Pancreas (tissue), 10 donors: ENCODE data around the gene CHPF2. TPM values are rescaled to one million over a fixed set of nuclear protein-coding genes. Genes with fewer than 3 reads are reported as not detected.

Source experiments
- ATAC-seq, 4 donors: fragments of 200-7000 bp; cut with Tn5 transposase; one replicate each; pipeline versions ENCODE4 v1.8.0 to v1.9.1; 2020; ENCODE audit warnings: mild to moderate bottlenecking in 4 of 4, moderate library complexity in 4 of 4
- DNase-seq, 6 donors: peaks; one replicate each; pipeline ENCODE4 v3.0.0-alpha.2; 2020
- FAIRE-seq: peaks from 2 replicates; lab custom pipeline; 2012; peaks lifted over from hg19 to GRCh38; lab: Jason Lieb, UNC
- H3K27ac ChIP-seq, 4 donors: fragments of 200-600 bp; sonication (generic); 1 replicate in 3 of 4; 2 replicates in 1 of 4; pipeline versions ENCODE4 v1.5.0 to v1.8.0; 2020
- H3K27me3 ChIP-seq, 4 donors: fragments of 200-600 bp; one replicate each; pipeline ENCODE4 v1.8.0; 2021
- H3K36me3 ChIP-seq, 3 donors: fragments of 200-600 bp; sonication (generic) in 1 of 3; one replicate each; pipeline versions ENCODE4 v1.5.0 to v1.8.0; 2020 to 2021
- H3K4me1 ChIP-seq, 3 donors: fragments of 200-600 bp; one replicate each; pipeline ENCODE4 v1.8.0; 2021
- H3K4me3 ChIP-seq, 4 donors: fragments of 200-600 bp; sonication (generic) in 2 of 4; one replicate each; pipeline versions ENCODE4 v1.5.0 to v1.8.0; 2020 to 2021
- H3K9me3 ChIP-seq, 4 donors: fragments of 200-600 bp; one replicate each; pipeline ENCODE4 v1.8.0; 2021
- WGBS, 2 donors: extraction: QIAGEN DNeasy Blood & Tissue Kit; methylation state at CpG; one replicate each; pipeline ENCODE4 v1.1.7; 2013; 5-methylcytosine and 5-hydroxymethylcytosine counted together
- intact Hi-C, 3 donors: fragments of 100-400 bp; cut with DNase I; formaldehyde crosslinking; loops; one replicate each; pipeline versions ENCODE4 v1.11.1 to v1.14.2; 2022
- polyA plus RNA-seq, 2 donors: library from polyadenylated mRNA; stranded (reverse); fragments of 200-250 nt; gene quantifications; one replicate each; pipeline ENCODE4 v1.2.3, GENCODE V29; 2013
- total RNA-seq, 6 donors: library from RNA; stranded (reverse); fragmentation: NEBNext Ultra II Directional in 4 of 6; extraction: Animal tissue kit (Norgen Biotek cat#: 25700) in 4 of 6; gene quantifications; one replicate each; pipeline versions ENCODE4 v1.2.1 to v1.2.4, GENCODE V29; 2021 to 2023
- TF ChIP-seq, protein P1 (sequence below), 4 donors: fragments of 200-600 bp; sonication (generic) in 3 of 4; IDR thresholded peaks; one replicate each; pipeline versions ENCODE4 v1.5.0 to v1.8.0; 2021; ENCODE audit warnings: antibody characterized with exemption in 4 of 4
- donor health status: healthy with polysubstance abuse.
- donor health status: DM: no; HTN: no; CAD: no; lungs with moderate emphysema.
- donor health status: DM: no; HTN: no; CAD: no.
- donor health status: control.
- donor health status: control.
- donor health status: Bipolar disorder and iron deficiency.
- donor health status: DM: yes; HTN: yes; CAD: no.
- donor health status: DM: no; HTN: no; CAD: no.
- donor health status: DM: no; HTN: no; CAD: no.
- donor health status: DM: yes; HTN: yes; CAD: no.

The CHPF2 gene
- total and polyA plus RNA-seq, 8 donors, result 12.8 to 38.6 (median 21.7) TPM

DNA sequence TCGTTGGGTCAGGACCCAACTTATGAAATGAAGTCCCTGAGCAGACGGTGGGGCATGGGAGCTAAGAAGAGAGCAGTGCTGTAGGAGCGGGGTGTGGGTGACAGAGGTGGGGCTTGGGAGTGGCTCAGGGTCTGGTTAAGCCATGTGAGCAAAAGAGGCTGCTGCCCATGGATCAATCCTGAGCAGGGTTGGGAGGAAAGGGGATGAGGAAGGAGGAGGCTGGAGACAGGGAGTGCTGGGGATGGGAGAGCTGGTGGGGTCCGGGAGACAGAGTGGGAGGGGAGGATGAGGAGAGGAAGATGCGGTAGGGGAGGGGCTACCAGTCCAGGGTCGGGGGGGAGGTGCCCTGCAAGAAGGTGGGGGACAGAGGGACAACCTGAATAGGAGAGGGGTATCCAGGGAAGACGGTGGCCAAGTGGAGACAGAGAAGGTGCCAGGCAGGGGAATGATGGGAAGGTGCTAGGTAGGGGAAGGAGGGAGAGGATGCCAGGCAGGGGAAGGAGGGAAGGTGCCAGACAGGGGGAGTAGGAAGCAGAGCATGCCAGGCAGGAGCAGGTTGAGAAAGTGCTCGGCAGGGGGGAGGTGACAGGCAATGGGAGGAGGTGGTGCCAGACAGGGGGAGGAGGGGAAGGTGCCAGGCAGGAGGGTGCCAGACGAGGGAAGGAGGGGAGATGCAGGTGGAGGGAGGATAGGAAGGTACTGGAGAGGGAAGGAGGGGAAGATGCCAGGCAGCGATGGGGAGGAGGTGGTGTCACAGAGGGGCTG lies 43.7 kb downstream of the CHPF2 start:
- ATAC-seq (peak in 3 of 4 donors; percentile 25 to 49 (median 47)), DNase-seq (peak in 4 of 6 donors; percentile 44 to 57 (median 52)), FAIRE-seq (no peak)
- intact Hi-C loops, result no loop called here
- TF ChIP-seq, protein P1, sequence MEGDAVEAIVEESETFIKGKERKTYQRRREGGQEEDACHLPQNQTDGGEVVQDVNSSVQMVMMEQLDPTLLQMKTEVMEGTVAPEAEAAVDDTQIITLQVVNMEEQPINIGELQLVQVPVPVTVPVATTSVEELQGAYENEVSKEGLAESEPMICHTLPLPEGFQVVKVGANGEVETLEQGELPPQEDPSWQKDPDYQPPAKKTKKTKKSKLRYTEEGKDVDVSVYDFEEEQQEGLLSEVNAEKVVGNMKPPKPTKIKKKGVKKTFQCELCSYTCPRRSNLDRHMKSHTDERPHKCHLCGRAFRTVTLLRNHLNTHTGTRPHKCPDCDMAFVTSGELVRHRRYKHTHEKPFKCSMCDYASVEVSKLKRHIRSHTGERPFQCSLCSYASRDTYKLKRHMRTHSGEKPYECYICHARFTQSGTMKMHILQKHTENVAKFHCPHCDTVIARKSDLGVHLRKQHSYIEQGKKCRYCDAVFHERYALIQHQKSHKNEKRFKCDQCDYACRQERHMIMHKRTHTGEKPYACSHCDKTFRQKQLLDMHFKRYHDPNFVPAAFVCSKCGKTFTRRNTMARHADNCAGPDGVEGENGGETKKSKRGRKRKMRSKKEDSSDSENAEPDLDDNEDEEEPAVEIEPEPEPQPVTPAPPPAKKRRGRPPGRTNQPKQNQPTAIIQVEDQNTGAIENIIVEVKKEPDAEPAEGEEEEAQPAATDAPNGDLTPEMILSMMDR (IDR thresholded peaks at IDR 0.05), result no peak
- Histone ChIP-seq H3K4me1 (peaks cover 0 to 12% (median 0%) of the 10 kb centered on the region in 3 donors), H3K36me3 (no peaks in the 10 kb centered on the region), H3K4me3 (peak overlapping the region in 2 of 4 donors; percentile 33 to 45), H3K27me3 (no peaks in the 10 kb centered on the region), H3K27ac (peak overlapping the region in 1 of 4 donors; percentile 37), H3K9me3 (no peaks in the 10 kb centered on the region)
- 24% methylated on average over 10 of the region's 10 CpGs for WGBS, 2 donors

DNA sequence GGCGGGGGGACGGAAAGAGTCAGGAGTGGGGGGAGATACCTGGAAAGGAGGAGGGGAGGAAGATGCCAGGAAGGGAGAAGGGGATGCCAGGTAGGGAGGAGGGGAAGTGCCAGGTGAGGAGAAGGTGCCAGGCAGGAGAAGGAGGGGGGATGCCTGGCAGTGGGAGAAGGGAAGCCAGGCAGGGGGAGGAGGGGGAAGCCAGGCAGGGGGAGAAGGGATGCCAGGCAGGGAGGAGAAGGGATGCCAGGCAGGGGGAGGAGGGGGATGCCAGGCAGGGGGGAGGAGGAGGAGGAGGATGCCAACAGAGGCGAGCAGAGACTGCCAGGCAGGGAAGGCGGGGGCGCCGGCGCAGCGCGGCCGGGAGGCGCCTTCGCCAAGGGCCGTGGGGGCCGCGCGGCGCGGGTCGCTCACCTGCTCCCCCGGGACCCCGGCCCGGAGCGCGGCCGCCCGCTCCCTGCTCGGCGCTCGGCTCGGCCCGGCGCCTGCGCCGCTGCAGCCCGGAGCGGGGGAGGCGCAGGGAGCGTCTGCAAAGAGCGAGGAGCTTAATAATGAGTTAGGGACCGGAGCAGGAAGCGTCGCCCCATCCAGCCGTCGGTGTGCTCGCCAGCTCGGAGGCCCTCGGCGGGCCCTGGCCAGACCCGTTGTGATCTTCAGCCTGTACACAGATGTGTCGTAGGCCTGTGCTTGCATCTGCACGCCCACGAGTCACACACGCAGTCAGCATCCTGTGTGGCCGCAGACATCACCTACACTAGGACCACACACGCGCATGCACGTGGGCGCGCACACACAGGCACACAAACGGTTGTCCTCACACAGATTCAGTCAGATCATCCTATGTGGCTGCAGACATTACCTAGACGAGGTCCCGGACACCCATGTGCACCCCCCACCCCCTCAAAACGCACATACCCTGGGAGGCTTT lies 44.6 kb downstream of the CHPF2 start:
- DNase-seq (peak; percentile 46 to 77 (median 54)), FAIRE-seq (no peak), ATAC-seq (peak; percentile 74 to 88 (median 80))
- TF ChIP-seq, protein P1 (IDR thresholded peaks at IDR 0.05), result no peak
- Histone ChIP-seq H3K4me1 (peaks cover 0 to 7% (median 0%) of the 10 kb centered on the region in 3 donors), H3K27me3 (no peaks in the 10 kb centered on the region), H3K27ac (peak overlapping the region in 1 of 4 donors; percentile 41), H3K9me3 (no peaks in the 10 kb centered on the region), H3K4me3 (peak overlapping the region in 3 of 4 donors; percentile 11 to 45 (median 33)), H3K36me3 (no peaks in the 10 kb centered on the region)
- 4% methylated on average over 44 to 63 of the region's 63 CpGs for WGBS, 2 donors
- intact Hi-C loops, result no loop called here

DNA sequence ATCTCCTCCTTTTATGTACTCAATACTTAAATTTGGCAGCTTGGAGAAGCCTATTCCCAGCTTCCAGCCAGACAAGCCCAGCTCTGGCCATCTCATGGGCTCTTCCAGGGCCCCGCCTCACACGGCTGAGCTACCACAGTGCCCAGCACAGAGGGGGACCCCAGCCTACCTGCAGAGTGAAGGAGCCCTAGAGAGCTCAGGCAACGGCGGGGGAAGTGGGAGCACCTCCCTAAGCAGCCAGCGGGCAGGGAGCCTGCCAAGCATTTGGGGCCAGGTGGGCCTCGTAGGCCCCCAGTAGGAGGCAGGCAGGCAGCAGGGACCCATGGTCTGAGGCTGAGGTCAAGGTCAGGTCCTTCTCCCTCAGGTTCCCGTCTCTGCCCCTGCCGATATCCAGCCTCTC lies 45.3 kb downstream of the CHPF2 start:
- no peak for DNase-seq
- no peak for ATAC-seq
- H3K4me3 ChIP-seq, result no peak overlapping the region
- no peaks in the 10 kb centered on the region for H3K27me3 ChIP-seq
- no peaks in the 10 kb centered on the region for H3K9me3 ChIP-seq
- intact Hi-C loops, result no loop called here
- H3K36me3 ChIP-seq, result no peaks in the 10 kb centered on the region
- H3K27ac ChIP-seq, result no peak overlapping the region
- H3K4me1 ChIP-seq, result peaks cover 0 to 3% (median 0%) of the 10 kb centered on the region in 3 donors
- WGBS, 2 donors, result 48 to 52% methylated on average over 8 of the region's 8 CpGs
- no peak for FAIRE-seq
- TF ChIP-seq, protein P1 (IDR thresholded peaks at IDR 0.05), result no peak

DNA sequence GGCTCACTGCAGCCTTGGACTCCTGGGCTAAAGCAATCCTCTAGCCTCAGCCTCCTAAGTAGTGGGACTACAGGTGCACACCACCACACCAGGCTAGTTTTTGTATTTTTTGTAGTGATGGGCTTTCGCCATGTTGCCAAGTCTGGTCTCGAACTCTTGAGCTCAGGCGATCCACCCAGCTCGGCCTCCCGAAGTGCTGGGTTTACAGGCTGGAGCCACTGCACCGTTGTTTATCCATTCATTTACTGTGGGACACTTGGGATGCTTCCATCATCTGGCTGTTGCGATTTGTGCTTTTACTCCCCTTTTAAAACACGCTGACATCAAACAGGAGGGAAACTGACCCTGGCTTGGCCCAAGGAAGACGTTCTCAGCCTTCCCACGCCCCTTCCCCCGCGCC lies 46.7 kb downstream of the CHPF2 start:
- peaks cover 0 to 2% (median 0%) of the 10 kb centered on the region in 3 donors for H3K4me1 ChIP-seq
- WGBS, 2 donors, result 81 to 87% methylated on average over 12 of the region's 12 CpGs
- H3K9me3 ChIP-seq, result no peaks in the 10 kb centered on the region
- DNase-seq (no peak), ATAC-seq (no peak), FAIRE-seq (no peak)
- TF ChIP-seq, protein P1 (IDR thresholded peaks at IDR 0.05), result no peak
- no peaks in the 10 kb centered on the region for H3K27me3 ChIP-seq
- H3K4me3 ChIP-seq, result no peak overlapping the region
- H3K36me3 ChIP-seq, result no peaks in the 10 kb centered on the region
- H3K27ac ChIP-seq, result no peak overlapping the region
- intact Hi-C loops, result no loop called here
